A549 (cell line): ENCODE data around the gene TCF12. TPM values are rescaled to one million over a fixed set of nuclear protein-coding genes. Genes with fewer than 3 reads are reported as not detected.

Source experiments
- ATAC-seq, 2 experiments: fragments of 200-7000 bp in 1 of 2; fragments of >200 bp in 1 of 2; cut with Nextera tagmentation in 1 of 2; cut with Tn5 transposase in 1 of 2; 3 replicates each; pipeline versions ENCODE4 v1.8.0 to v1.9.1; 2018 to 2020; ENCODE audit warnings: mild to moderate bottlenecking in 1 of 2, moderate library complexity in 1 of 2
- CTCF ChIA-PET: fragments of 300-600 bp; sonication (Branson Sonifier 250); formaldehyde crosslinking; extraction: SDS; loops from one replicate; lab custom pipeline; 2021; ENCODE audit warnings: antibody characterized with exemption, inconsistent platforms; lab: Yijun Ruan, JAX
- POLR2A ChIA-PET: fragments of 350-600 bp; formaldehyde crosslinking; extraction: SDS; loops from one replicate; lab custom pipeline; 2021; ENCODE audit warnings: antibody characterized with exemption, inconsistent platforms; lab: Yijun Ruan, JAX
- DNase-seq, 2 experiments: peaks; one replicate each; pipeline versions ENCODE4 v3.0.0 to v3.0.0-alpha.2; 2011 to 2016; ENCODE audit warnings: low read depth in 1 of 2, low spot score in 1 of 2
- FAIRE-seq: peaks from 2 replicates; lab custom pipeline; 2011; peaks lifted over from hg19 to GRCh38; lab: Jason Lieb, UNC
- H3K27ac ChIP-seq, 2 experiments: fragments of >200 bp; sonication (Bioruptor Twin); formaldehyde crosslinking; 3 replicates each; pipeline ENCODE4 v1.5.1; 2016 to 2017
- H3K4me1 ChIP-seq: fragments of >200 bp; sonication (Bioruptor Twin); formaldehyde crosslinking; 3 replicates; pipeline ENCODE4 v1.6.1; 2016
- H3K4me2 ChIP-seq: fragments of >200 bp; sonication (Bioruptor Twin); formaldehyde crosslinking; 3 replicates; pipeline ENCODE4 v1.6.1; 2016
- H3K4me3 ChIP-seq: fragments of >200 bp; sonication (Bioruptor Twin); formaldehyde crosslinking; 3 replicates; pipeline ENCODE4 v1.5.1; 2016
- H3K9me3 ChIP-seq: fragments of >200 bp; sonication (Bioruptor Twin); formaldehyde crosslinking; 3 replicates; pipeline ENCODE4 v1.6.1; 2016
- ATOH8 ChIP-seq: fragments of 250-450 bp; sonication (Bioruptor Pico); IDR thresholded peaks from 2 replicates; pipeline ENCODE4 v1.5.0; 2020; ENCODE audit warnings: low read depth, mild to moderate bottlenecking, moderate library complexity
- BCL3 ChIP-seq: fragments of >200 bp; sonication (Bioruptor Twin); formaldehyde crosslinking; IDR thresholded peaks from 3 replicates; pipeline ENCODE4 v1.6.1; 2016
- CBX2 ChIP-seq: fragments of 200-600 bp; sonication (generic); IDR thresholded peaks from 2 replicates; pipeline ENCODE4 v1.6.1; 2016; ENCODE audit warnings: low read depth, mild to moderate bottlenecking, borderline replicate concordance
- CBX8 ChIP-seq: fragments of 200-600 bp; sonication (generic); IDR thresholded peaks from 2 replicates; pipeline ENCODE4 v1.6.1; 2016
- CTCF ChIP-seq: fragments of >200 bp; sonication (Bioruptor Twin); formaldehyde crosslinking; IDR thresholded peaks from 3 replicates; pipeline ENCODE4 v1.5.1; 2016
- EHF ChIP-seq: fragments of 250-450 bp; sonication (Bioruptor Pico); IDR thresholded peaks from 2 replicates; pipeline ENCODE4 v1.5.0; 2020; ENCODE audit warnings: mild to moderate bottlenecking
- EHMT2 ChIP-seq: fragments of 200-600 bp; sonication (generic); IDR thresholded peaks from 2 replicates; pipeline ENCODE4 v1.6.1; 2016; ENCODE audit warnings: antibody characterized with exemption, low read depth, mild to moderate bottlenecking, moderate library complexity
- FOXS1 ChIP-seq: fragments of 250-450 bp; sonication (Bioruptor Pico); IDR thresholded peaks from 2 replicates; pipeline ENCODE4 v1.5.0; 2020; ENCODE audit warnings: mild to moderate bottlenecking, moderate library complexity
- GATA3 ChIP-seq: IDR thresholded peaks from 2 replicates; pipeline ENCODE4 v1.6.1; 2012; ENCODE audit warnings: borderline replicate concordance
- HDAC2 ChIP-seq: fragments of 200-600 bp; sonication (generic); IDR thresholded peaks from 2 replicates; pipeline ENCODE4 v1.6.1; 2016
- HES2 ChIP-seq: fragments of >200 bp; sonication (Bioruptor Twin); formaldehyde crosslinking; IDR thresholded peaks from 2 replicates; pipeline ENCODE4 v1.6.1; 2016
- HEYL ChIP-seq: fragments of 250-450 bp; sonication (Bioruptor Pico); IDR thresholded peaks from 2 replicates; pipeline ENCODE4 v1.8.0; 2021; ENCODE audit warnings: mild to moderate bottlenecking, moderate library complexity
- HMGXB4 ChIP-seq: fragments of 250-450 bp; sonication (Bioruptor Pico); IDR thresholded peaks from 2 replicates; pipeline ENCODE4 v1.5.0; 2021; ENCODE audit warnings: mild to moderate bottlenecking, moderate library complexity, borderline replicate concordance
- HOXA7 ChIP-seq: fragments of 250-450 bp; sonication (Bioruptor Pico); IDR thresholded peaks from 2 replicates; pipeline ENCODE4 v1.5.0; 2020; ENCODE audit warnings: mild to moderate bottlenecking, moderate library complexity
- JUN ChIP-seq, 2 experiments: fragments of >200 bp; sonication (Bioruptor Twin); formaldehyde crosslinking; IDR thresholded peaks; 2 replicates in 1 of 2; 3 replicates in 1 of 2; pipeline ENCODE4 v1.6.1; 2016 to 2017
- KDM5A ChIP-seq: fragments of 200-600 bp; sonication (generic); IDR thresholded peaks from 2 replicates; pipeline ENCODE4 v1.6.1; 2016; ENCODE audit warnings: antibody characterized with exemption, mild to moderate bottlenecking
- MAFK ChIP-seq: fragments of 450-650 bp; IDR thresholded peaks from 2 replicates; pipeline ENCODE4 v1.6.1; 2014; ENCODE audit not compliant: partially characterized antibody
- MAZ ChIP-seq: fragments of 150-350 bp; IDR thresholded peaks from 2 replicates; pipeline ENCODE4 v1.6.1; 2014; ENCODE audit warnings: antibody characterized with exemption, low read depth, low read length, borderline replicate concordance
- NFE2L2 ChIP-seq: fragments of 150-350 bp; conservative IDR thresholded peaks from 2 replicates; pipeline ENCODE4 v1.6.1; 2014; ENCODE audit warnings: low read length
- NR3C1 ChIP-seq: fragments of >200 bp; sonication (Bioruptor Twin); formaldehyde crosslinking; IDR thresholded peaks from 3 replicates; pipeline ENCODE4 v1.6.1; 2017
- POLR2A ChIP-seq: IDR thresholded peaks from 2 replicates; pipeline ENCODE4 v1.6.1; 2012; ENCODE audit warnings: mild to moderate bottlenecking, low read length
- REST ChIP-seq: fragments of 200-600 bp; sonication (generic); IDR thresholded peaks from 2 replicates; pipeline ENCODE4 v1.6.1; 2016; ENCODE audit warnings: antibody characterized with exemption, mild to moderate bottlenecking, moderate library complexity
- TP53 ChIP-seq: fragments of 250-450 bp; sonication (Bioruptor Pico); IDR thresholded peaks from 2 replicates; pipeline ENCODE4 v1.5.0; 2021; ENCODE audit warnings: mild to moderate bottlenecking, moderate library complexity
- USF2 ChIP-seq: fragments of 450-650 bp; IDR thresholded peaks from 2 replicates; pipeline ENCODE4 v1.6.1; 2014; ENCODE audit warnings: antibody characterized with exemption
- ZC3H11A ChIP-seq: fragments of 450-650 bp; IDR thresholded peaks from 2 replicates; pipeline ENCODE4 v1.6.1; 2014; ENCODE audit warnings: antibody characterized with exemption, mild to moderate bottlenecking
- WGBS: methylation state at CpG from one replicate; pipeline ENCODE4 v1.1.6; 2017; ENCODE audit errors: missing lambda C conversion rate; 5-methylcytosine and 5-hydroxymethylcytosine counted together
- polyA plus RNA-seq, 4 experiments: library from polyadenylated mRNA; depleted of rRNA in 3 of 4; stranded (reverse); fragments of >200 nt; fragmentation: RNase III in 1 of 4; extraction: RNeasy Plus Mini Kit Qiagen cat#74134 plus additional on column Dnase treatment in 1 of 4; gene quantifications; 2 replicates in 3 of 4; 3 replicates in 1 of 4; pipeline ENCODE4 v1.2.3, GENCODE V29; 2011 to 2017

The TCF12 gene
- polyA plus RNA-seq, 2 of the 4 experiments (the other 2 are of a cell fraction) = 36.3 to 121 TPM

GRCh38 chr15:57237301-57237642 lies 318.8 kb downstream of the TCF12 start:
- Histone ChIP-seq H3K27ac (no peak overlapping the region), H3K4me3 (no peak overlapping the region), H3K4me1 (0 out of 3 replicates have a peak, but pooled peaks cover 3% of the 10 kb centered on the region), H3K9me3 (no peaks in the 10 kb centered on the region), H3K4me2 (no peak overlapping the region)
- TF ChIP-seq ATOH8 (CRISPR knock-in tag) = no peak
- no peak for TF ChIP-seq REST
- TF ChIP-seq KDM5A = no peak
- TF ChIP-seq FOXS1 = no peak
- TF ChIP-seq HOXA7 (CRISPR knock-in tag) = no peak
- no peak for TF ChIP-seq NFE2L2
- TF ChIP-seq HES2 = no peak
- no peak for TF ChIP-seq CBX2
- TF ChIP-seq MAFK = no peak
- no peak for TF ChIP-seq USF2
- no peak for TF ChIP-seq GATA3
- TF ChIP-seq HDAC2 = no peak
- TF ChIP-seq NR3C1 = no peak
- no peak for TF ChIP-seq ZC3H11A
- TF ChIP-seq JUN (IDR thresholded peaks at IDR 0.05) = no peak
- ChIA-PET POLR2A (no interaction called here), CTCF (interaction anchor here (0.6 kb wide), 1 partner anchor 80 kb away, joined by 3 read pairs; no protein-coding TSS in a partner anchor)
- DNase-seq = no peak
- peak; percentile 43 for FAIRE-seq
- ATAC-seq = no peak
- 85% methylated on average over 2 of the region's 2 CpGs for WGBS

- ATAC-seq (no peak), FAIRE-seq (no peak), DNase-seq (no peak)
- POLR2A ChIA-PET = no interaction called here
- 98% methylated on average over 1 of the region's 1 CpG for WGBS
- 0 out of 3 replicates have a peak, but pooled peaks cover 3% of the 10 kb centered on the region for H3K4me1 ChIP-seq
- no peak overlapping the region for H3K4me3 ChIP-seq
- H3K4me2 ChIP-seq = no peak overlapping the region
- H3K27ac ChIP-seq = no peak overlapping the region
- CTCF ChIA-PET = interaction anchor here (0.6 to 0.9 kb wide), 2 partner anchors 24 to 80 kb away, joined by 3 to 4 read pairs; no protein-coding TSS in a partner anchor
- no peaks in the 10 kb centered on the region for H3K9me3 ChIP-seq
- TF ChIP-seq TP53 (CRISPR knock-in tag) (no peak), CBX8 (no peak), FOXS1 (no peak), EHMT2 (no peak), BCL3 (no peak), POLR2A (no peak), REST (no peak), MAZ (no peak), EHF (CRISPR knock-in tag) (no peak), HMGXB4 (CRISPR knock-in tag) (no peak), HEYL (no peak), CTCF (no peak)
These were observed 319.2 kb downstream of the TCF12 start for GRCh38 chr15:57237676-57238075.
